ENCODE data around the gene ING5. TPM values are rescaled to one million over a fixed set of nuclear protein-coding genes. Genes with fewer than 3 reads are reported as not detected.
"Not testable (repeated sequence)": the region's sequence is repeated elsewhere in the genome, so short reads cannot be mapped to it uniquely, and the experiment has no call there.

The ING5 gene
- total and polyA plus RNA-seq, 9 donors = 21.0 to 29.4 (median 24.9) TPM

DNA sequence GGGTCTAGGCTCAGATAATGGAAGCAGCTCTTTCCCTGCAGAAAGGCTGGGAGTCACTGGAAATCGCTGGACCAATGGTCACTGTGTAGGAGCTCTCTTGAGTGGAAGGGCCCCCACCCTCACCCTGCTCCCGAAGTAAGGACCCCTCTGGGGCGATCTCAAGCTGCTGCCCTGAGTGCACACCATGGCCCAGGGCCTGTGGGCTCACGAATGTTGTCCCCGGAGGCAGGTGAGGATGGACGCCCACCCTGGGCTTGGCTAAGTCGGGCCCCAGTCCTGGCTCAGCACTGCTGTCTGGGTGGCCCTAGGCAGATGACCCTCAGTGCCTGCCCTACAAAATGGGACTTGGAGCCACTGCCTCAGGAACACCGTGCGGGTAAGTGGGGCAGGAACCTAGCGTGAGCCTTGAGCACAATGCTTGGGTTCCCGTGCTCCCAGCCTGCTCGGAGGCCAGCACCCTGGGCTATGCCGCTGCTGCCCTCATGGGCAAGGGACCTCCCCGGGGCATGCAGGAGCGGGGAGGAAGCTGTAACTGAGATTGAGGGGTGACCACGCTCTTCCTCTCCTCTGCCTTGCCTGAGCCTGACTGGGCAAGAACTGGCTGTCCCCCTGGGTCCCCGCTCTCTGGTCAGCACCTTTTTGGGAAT lies 36.3 kb downstream of the ING5 start:
- Histone ChIP-seq H3K4me1 (ENCODE audit: control insufficient read depth, insufficient read depth, low read length) (peaks cover 10% of the 10 kb centered on the region), H3K9me3 (replicated peaks; ENCODE audit: control insufficient read depth, low read depth, low read length) (no peaks in the 10 kb centered on the region), H3K27ac (ENCODE audit: low read length) (no peak overlapping the region), H3K4me3 (ENCODE audit: low read length) (no peak overlapping the region), H3K27me3 (ENCODE audit: control insufficient read depth, insufficient read depth, low read length) (no peaks in the 10 kb centered on the region), H3K36me3 (ENCODE audit: control insufficient read depth, insufficient read depth, low read length) (peaks cover 16% of the 10 kb centered on the region)
- 92% methylated on average over 15 of the region's 17 CpGs for WGBS (ENCODE audit: insufficient coverage)
- DNase-seq = no peak

DNA sequence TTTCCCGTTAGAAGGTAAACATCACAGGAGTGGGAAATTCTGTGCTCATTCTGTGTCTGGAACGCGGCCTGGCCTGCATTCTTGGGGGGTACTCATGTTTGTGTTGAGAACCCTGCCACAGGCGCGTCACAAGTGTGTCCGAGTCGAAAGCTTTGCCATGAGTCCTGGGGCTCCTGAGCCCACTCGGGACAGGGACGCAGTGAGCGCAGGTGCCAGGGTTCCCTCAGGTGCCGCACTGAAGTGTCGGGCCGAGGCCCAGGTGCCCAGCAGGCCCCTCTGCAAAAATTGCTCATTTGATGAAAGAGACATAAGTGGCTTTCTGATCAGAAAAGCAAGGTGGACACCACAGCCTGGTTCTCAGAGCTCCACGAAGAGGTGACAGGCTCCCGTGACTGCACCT lies 37.3 kb downstream of the ING5 start:
- DNase-seq = no peak
- H3K9me3 ChIP-seq (replicated peaks; ENCODE audit: control insufficient read depth, low read depth, low read length) = no peaks in the 10 kb centered on the region
- no peaks in the 10 kb centered on the region for H3K27me3 ChIP-seq (ENCODE audit: control insufficient read depth, insufficient read depth, low read length)
- H3K4me3 ChIP-seq (ENCODE audit: low read length) = no peak overlapping the region
- WGBS (ENCODE audit: insufficient coverage) = 88% methylated on average over 14 of the region's 15 CpGs
- peaks cover 26% of the 10 kb centered on the region for H3K36me3 ChIP-seq (ENCODE audit: control insufficient read depth, insufficient read depth, low read length)
- no peak overlapping the region for H3K27ac ChIP-seq (ENCODE audit: low read length)
- H3K4me1 ChIP-seq (ENCODE audit: control insufficient read depth, insufficient read depth, low read length) = peaks cover 5% of the 10 kb centered on the region

DNA sequence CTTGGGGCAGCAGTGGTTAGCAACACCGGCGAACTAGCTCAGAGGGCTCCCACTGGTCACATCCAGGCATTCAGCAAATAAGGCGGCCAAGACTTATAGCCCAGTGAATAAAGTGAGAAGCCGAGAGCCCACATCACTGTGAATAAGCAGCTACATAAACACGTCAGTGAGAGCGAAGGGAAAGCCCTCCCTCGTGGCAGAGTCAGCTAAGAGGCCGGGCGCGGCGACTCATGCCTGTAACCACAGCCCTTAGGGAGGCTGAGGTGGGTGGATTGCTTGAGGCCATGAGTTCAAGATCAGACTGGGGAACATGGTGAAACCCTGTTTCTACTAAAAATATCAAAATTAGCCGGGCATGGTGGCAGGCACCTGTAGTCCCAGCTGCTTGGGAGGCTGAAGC lies 37.8 kb downstream of the ING5 start:
- Histone ChIP-seq H3K36me3 (ENCODE audit: control insufficient read depth, insufficient read depth, low read length) (peaks cover 30% of the 10 kb centered on the region), H3K27me3 (ENCODE audit: control insufficient read depth, insufficient read depth, low read length) (no peaks in the 10 kb centered on the region), H3K27ac (ENCODE audit: low read length) (no peak overlapping the region), H3K4me3 (ENCODE audit: low read length) (no peak overlapping the region), H3K4me1 (ENCODE audit: control insufficient read depth, insufficient read depth, low read length) (peaks cover 4% of the 10 kb centered on the region), H3K9me3 (replicated peaks; ENCODE audit: control insufficient read depth, low read depth, low read length) (no peaks in the 10 kb centered on the region)
- 92% methylated on average over 12 of the region's 12 CpGs for WGBS (ENCODE audit: insufficient coverage)
- no peak for DNase-seq

DNA sequence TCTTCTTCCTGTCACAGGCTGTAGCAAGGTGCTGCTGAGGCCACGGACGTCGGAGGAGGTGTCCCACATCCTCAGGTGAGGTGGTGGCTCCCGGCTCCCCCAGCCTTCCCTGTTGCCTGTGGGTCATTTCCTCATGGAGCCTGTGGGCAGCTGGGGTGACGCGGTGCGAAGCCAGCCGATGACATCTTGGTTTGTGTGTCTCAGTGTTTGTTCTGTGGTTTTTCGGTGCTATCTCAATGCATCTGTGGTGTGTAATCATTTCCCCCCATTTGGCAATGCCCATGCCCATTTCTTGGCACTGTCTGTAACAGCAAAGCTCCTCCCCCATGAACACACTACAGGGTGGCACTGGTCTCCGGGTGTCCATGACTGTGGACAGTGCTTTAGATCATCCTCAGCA lies 39.2 kb downstream of the ING5 start:
- no peaks in the 10 kb centered on the region for H3K27me3 ChIP-seq (ENCODE audit: control insufficient read depth, insufficient read depth, low read length)
- DNase-seq = no peak
- H3K4me3 ChIP-seq (ENCODE audit: low read length) = no peak overlapping the region
- H3K36me3 ChIP-seq (ENCODE audit: control insufficient read depth, insufficient read depth, low read length) = peaks cover 41% of the 10 kb centered on the region
- H3K9me3 ChIP-seq (replicated peaks; ENCODE audit: control insufficient read depth, low read depth, low read length) = peaks cover 5% of the 10 kb centered on the region
- WGBS (ENCODE audit: insufficient coverage) = 69% methylated on average over 7 of the region's 10 CpGs
- H3K27ac ChIP-seq (ENCODE audit: low read length) = no peak overlapping the region
- H3K4me1 ChIP-seq (ENCODE audit: control insufficient read depth, insufficient read depth, low read length) = no peaks in the 10 kb centered on the region

DNA sequence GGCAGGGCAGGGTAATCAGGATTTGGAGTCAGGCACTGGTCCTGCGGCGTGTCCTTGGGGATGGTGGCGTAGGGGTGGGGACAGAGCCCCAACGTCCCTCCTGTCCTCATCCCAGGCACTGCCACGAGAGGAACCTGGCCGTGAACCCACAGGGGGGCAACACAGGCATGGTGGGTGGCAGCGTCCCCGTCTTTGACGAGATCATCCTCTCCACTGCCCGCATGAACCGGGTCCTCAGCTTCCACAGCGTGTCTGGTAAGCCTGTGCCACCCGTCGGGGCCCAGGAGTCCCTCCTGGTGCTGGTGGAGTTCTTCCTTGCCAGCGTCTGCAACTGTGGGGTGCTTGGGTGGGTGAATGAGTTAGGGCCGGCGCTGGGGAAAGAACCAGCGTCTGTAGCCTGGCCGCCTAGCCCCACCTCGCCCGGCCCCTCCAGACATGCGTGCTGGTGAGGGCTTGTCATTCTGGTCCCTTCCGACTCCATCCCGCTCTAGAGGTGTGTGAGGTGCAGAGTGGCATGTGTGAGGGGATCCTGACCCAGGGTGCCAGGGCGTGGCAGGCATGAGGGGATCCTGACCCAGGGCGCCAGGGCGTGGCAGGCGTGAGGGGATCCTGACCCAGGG lies 40.6 kb downstream of the ING5 start:
- H3K4me1 ChIP-seq (ENCODE audit: control insufficient read depth, insufficient read depth, low read length) = no peaks in the 10 kb centered on the region
- DNase-seq = no peak
- peaks cover 7% of the 10 kb centered on the region for H3K9me3 ChIP-seq (replicated peaks; ENCODE audit: control insufficient read depth, low read depth, low read length)
- H3K27ac ChIP-seq (ENCODE audit: low read length) = no peak overlapping the region
- no peak overlapping the region for H3K4me3 ChIP-seq (ENCODE audit: low read length)
- H3K36me3 ChIP-seq (ENCODE audit: control insufficient read depth, insufficient read depth, low read length) = peaks cover 47% of the 10 kb centered on the region
- H3K27me3 ChIP-seq (ENCODE audit: control insufficient read depth, insufficient read depth, low read length) = no peaks in the 10 kb centered on the region
- WGBS (ENCODE audit: insufficient coverage) = 92% methylated on average over 21 of the region's 28 CpGs

DNA sequence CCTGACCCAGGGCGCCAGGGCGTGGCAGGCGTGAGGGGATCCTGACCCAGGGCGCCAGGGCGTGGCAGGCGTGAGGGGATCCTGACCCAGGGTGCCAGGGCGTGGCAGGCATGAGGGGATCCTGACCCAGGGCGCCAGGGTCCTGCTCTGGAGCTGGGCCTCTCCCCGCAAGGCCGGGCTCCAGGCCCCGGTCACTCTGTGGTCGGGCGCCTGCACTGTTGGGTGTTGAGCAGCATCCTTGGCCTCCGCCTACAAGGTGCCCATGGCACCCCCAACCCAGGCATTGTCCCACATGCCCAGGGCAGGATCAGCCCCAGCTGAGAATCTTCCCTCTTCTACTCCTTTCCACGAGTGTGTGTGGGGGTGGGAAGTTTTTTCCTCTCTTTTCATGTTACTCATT lies 41.2 kb downstream of the ING5 start:
- 90% methylated on average over 6 of the region's 15 CpGs for WGBS (ENCODE audit: insufficient coverage)
- H3K4me3 ChIP-seq (ENCODE audit: low read length) = not testable (repeated sequence)

DNA sequence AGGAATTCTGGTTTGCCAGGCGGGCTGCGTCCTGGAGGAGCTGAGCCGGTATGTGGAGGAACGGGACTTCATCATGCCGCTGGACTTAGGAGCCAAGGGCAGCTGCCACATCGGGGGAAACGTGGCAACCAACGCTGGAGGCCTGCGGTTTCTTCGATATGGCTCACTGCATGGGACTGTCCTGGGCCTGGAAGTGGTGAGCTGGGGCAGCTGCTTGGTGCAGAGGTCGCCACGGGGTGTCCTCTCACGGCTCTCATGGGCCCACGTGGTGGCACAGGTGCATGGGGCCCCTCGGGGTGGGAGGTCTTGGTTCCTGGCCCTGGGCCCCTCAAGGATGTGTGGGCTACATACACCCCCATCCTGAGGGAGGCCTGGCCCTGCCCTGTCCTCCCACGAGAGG lies 41.8 kb downstream of the ING5 start:
- Histone ChIP-seq H3K27ac (ENCODE audit: low read length) (no peak overlapping the region), H3K27me3 (ENCODE audit: control insufficient read depth, insufficient read depth, low read length) (no peaks in the 10 kb centered on the region), H3K4me3 (ENCODE audit: low read length) (no peak overlapping the region), H3K4me1 (ENCODE audit: control insufficient read depth, insufficient read depth, low read length) (no peaks in the 10 kb centered on the region), H3K36me3 (ENCODE audit: control insufficient read depth, insufficient read depth, low read length) (peaks cover 48% of the 10 kb centered on the region), H3K9me3 (replicated peaks; ENCODE audit: control insufficient read depth, low read depth, low read length) (peaks cover 7% of the 10 kb centered on the region)
- no peak for DNase-seq
- WGBS (ENCODE audit: insufficient coverage) = 93% methylated on average over 15 of the region's 16 CpGs

More for the DNA sequence above, 41.2 kb downstream of the ING5 start:
- peaks cover 51% of the 10 kb centered on the region for H3K36me3 ChIP-seq (ENCODE audit: control insufficient read depth, insufficient read depth, low read length)
- H3K27ac ChIP-seq (ENCODE audit: low read length); DNase-seq; H3K27me3 ChIP-seq (ENCODE audit: control insufficient read depth, insufficient read depth, low read length); H3K4me1 ChIP-seq (ENCODE audit: control insufficient read depth, insufficient read depth, low read length); H3K9me3 ChIP-seq (replicated peaks; ENCODE audit: control insufficient read depth, low read depth, low read length): not testable (repeated sequence)

DNA sequence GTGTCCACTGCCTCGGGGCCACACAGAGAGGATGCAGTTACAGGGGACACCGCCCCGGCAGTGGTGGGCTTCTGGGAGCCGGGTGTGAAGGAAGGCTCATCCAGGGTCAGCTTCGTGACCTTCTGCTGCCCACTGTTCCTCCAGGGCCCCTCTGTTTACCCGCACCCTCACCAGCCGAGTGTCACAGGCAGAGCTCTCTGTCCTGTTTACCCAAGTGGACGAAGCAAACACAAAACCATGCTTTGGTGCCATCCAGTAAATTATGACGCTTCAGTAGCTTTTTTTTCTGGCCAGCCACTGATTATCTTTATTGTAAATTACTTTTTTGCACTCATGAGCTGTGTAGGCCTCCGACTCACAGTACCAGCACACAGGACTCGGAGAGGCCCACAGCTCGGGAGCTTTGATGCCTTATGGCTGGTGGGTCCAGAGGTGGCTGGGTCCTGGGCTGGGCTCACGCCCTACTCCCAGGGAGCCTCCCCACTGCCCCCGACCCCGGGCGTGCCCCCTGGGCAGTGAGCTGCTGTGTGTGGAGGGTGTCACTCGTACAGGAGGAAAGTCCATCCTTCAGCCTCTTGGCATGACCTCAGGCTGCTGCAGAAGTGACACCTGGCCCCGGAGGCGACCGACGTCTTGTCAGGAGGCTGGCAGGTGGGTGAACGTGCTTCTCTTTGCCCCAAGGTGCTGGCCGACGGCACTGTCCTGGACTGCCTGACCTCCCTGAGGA lies 42.4 kb downstream of the ING5 start:
- H3K9me3 ChIP-seq (replicated peaks; ENCODE audit: control insufficient read depth, low read depth, low read length) = peaks cover 7% of the 10 kb centered on the region
- DNase-seq = no peak
- 90% methylated on average over 21 of the region's 24 CpGs for WGBS (ENCODE audit: insufficient coverage)
- H3K36me3 ChIP-seq (ENCODE audit: control insufficient read depth, insufficient read depth, low read length) = peaks cover 48% of the 10 kb centered on the region
- H3K27ac ChIP-seq (ENCODE audit: low read length) = no peak overlapping the region
- H3K27me3 ChIP-seq (ENCODE audit: control insufficient read depth, insufficient read depth, low read length) = no peaks in the 10 kb centered on the region
- H3K4me1 ChIP-seq (ENCODE audit: control insufficient read depth, insufficient read depth, low read length) = no peaks in the 10 kb centered on the region
- no peak overlapping the region for H3K4me3 ChIP-seq (ENCODE audit: low read length)

DNA sequence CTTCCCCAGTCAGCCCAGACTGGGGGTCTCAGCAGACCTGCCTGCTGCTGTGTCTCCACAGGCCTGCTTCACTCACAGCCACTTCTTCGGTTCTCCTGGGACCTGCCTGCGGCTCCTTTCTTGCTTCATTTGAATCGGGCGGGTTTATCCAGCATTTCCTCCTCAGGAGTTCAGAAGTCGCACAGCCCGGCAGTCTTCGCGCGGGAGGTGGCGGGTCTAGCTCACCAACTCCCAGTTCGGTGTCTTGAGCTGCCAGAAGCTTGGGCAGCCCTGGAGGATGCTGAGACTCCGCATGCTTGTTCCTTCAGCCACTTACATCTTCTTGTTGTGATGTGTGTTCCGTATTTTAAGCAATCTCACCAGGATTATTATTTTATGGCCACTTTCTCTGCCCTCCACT lies 43.4 kb downstream of the ING5 start:
- no peaks in the 10 kb centered on the region for H3K4me1 ChIP-seq (ENCODE audit: control insufficient read depth, insufficient read depth, low read length)
- H3K27ac ChIP-seq (ENCODE audit: low read length) = no peak overlapping the region
- peaks cover 56% of the 10 kb centered on the region for H3K36me3 ChIP-seq (ENCODE audit: control insufficient read depth, insufficient read depth, low read length)
- WGBS (ENCODE audit: insufficient coverage) = 98% methylated on average over 6 of the region's 13 CpGs
- no peak overlapping the region for H3K4me3 ChIP-seq (ENCODE audit: low read length)
- no peaks in the 10 kb centered on the region for H3K27me3 ChIP-seq (ENCODE audit: control insufficient read depth, insufficient read depth, low read length)
- H3K9me3 ChIP-seq (replicated peaks; ENCODE audit: control insufficient read depth, low read depth, low read length) = peaks cover 7% of the 10 kb centered on the region
- no peak for DNase-seq

DNA sequence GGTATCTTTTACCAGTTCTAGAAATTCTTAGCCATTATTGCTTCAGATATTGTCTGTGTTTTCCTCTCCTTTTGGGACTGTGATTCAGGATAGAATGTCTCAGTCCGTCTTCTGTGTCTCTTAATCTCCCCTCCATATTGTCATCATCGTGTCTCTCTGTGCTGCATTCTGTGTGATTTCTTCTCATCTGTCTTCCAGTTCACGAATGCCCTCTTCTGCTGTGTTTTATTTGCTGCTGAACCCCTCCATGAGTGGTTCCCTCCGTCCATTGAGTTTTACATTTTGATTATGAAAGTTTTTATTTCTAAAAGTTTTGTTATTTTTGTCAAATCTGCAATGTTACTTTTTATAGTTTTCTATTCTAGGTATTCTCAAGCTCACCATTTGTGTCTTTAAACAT lies 44.2 kb downstream of the ING5 start:
- Histone ChIP-seq H3K27ac (ENCODE audit: low read length) (no peak overlapping the region), H3K9me3 (replicated peaks; ENCODE audit: control insufficient read depth, low read depth, low read length) (peaks cover 7% of the 10 kb centered on the region), H3K4me1 (ENCODE audit: control insufficient read depth, insufficient read depth, low read length) (no peaks in the 10 kb centered on the region), H3K27me3 (ENCODE audit: control insufficient read depth, insufficient read depth, low read length) (no peaks in the 10 kb centered on the region), H3K36me3 (ENCODE audit: control insufficient read depth, insufficient read depth, low read length) (peaks cover 59% of the 10 kb centered on the region), H3K4me3 (ENCODE audit: low read length) (no peak overlapping the region)
- WGBS (ENCODE audit: insufficient coverage) = 93% methylated on average over 2 of the region's 4 CpGs
- DNase-seq = no peak
